Loucy (cell line): ENCODE results near the gene CLIP1.

Source experiments
- H2AFZ ChIP-seq: fragments of 200-600 bp; sonication (generic); 2 replicates; pipeline ENCODE4 v1.6.0; 2016; ENCODE audit warnings: antibody characterized with exemption, mild to moderate bottlenecking, low read length, moderate library complexity
- H3F3A ChIP-seq: fragments of 200-600 bp; 2 replicates; pipeline ENCODE4 v1.6.0; 2016; ENCODE audit warnings: antibody characterized with exemption, low read depth, mild to moderate bottlenecking
- H3K27me3 ChIP-seq: fragments of 200-600 bp; sonication (generic); 2 replicates; pipeline ENCODE4 v1.6.1; 2014; ENCODE audit warnings: low read length, mild to moderate bottlenecking; ENCODE audit not compliant: insufficient read depth, poor library complexity, severe bottlenecking
- H3K36me3 ChIP-seq: fragments of 200-600 bp; sonication (generic); 2 replicates; pipeline ENCODE4 v1.6.1; 2016; ENCODE audit warnings: low read length; ENCODE audit not compliant: insufficient read depth
- H3K4me1 ChIP-seq: fragments of 200-600 bp; sonication (generic); 2 replicates; pipeline ENCODE4 v1.5.1; 2014; ENCODE audit warnings: low read length, mild to moderate bottlenecking; ENCODE audit not compliant: insufficient read depth, poor library complexity, severe bottlenecking
- H3K4me2 ChIP-seq: fragments of 200-600 bp; sonication (generic); 2 replicates; pipeline ENCODE4 v1.6.0; 2014; ENCODE audit warnings: antibody characterized with exemption, low read length, low read depth, mild to moderate bottlenecking; ENCODE audit not compliant: poor library complexity, severe bottlenecking
- H3K4me3 ChIP-seq: fragments of 200-600 bp; sonication (generic); 2 replicates; pipeline ENCODE4 v1.5.1; 2014; ENCODE audit warnings: low read length, mild to moderate bottlenecking, mixed read lengths; ENCODE audit not compliant: poor library complexity, severe bottlenecking
- H3K79me2 ChIP-seq: fragments of 200-600 bp; sonication (generic); 2 replicates; pipeline ENCODE4 v1.6.1; 2014; ENCODE audit warnings: low read length; ENCODE audit not compliant: insufficient read depth
- H3K9ac ChIP-seq: fragments of 200-600 bp; sonication (generic); 2 replicates; pipeline ENCODE4 v1.6.0; 2014; ENCODE audit warnings: mild to moderate bottlenecking, low read depth, low read length, moderate library complexity; ENCODE audit not compliant: poor library complexity, severe bottlenecking
- H3K9me2 ChIP-seq: fragments of 200-600 bp; sonication (generic); replicated peaks from 2 replicates; pipeline ENCODE4 v1.6.1; 2016; ENCODE audit warnings: low read depth, low read length, mixed read lengths
- H3K9me3 ChIP-seq: fragments of 200-600 bp; sonication (generic); 2 replicates; pipeline ENCODE4 v1.6.1; 2014; ENCODE audit warnings: mild to moderate bottlenecking, antibody characterized with exemption, low read length, low read depth; ENCODE audit not compliant: insufficient read depth
- H4K20me1 ChIP-seq: fragments of 200-600 bp; sonication (generic); 2 replicates; pipeline ENCODE4 v1.6.0; 2014; ENCODE audit warnings: antibody characterized with exemption, low read length, mild to moderate bottlenecking; ENCODE audit not compliant: insufficient read depth, poor library complexity, severe bottlenecking
- EZH2phosphoT487 ChIP-seq: fragments of 200-600 bp; IDR thresholded peaks from 2 replicates; pipeline ENCODE4 v1.6.1; 2018; ENCODE audit warnings: antibody characterized with exemption, mild to moderate bottlenecking, moderate library complexity, borderline replicate concordance
- TF ChIP-seq, protein P1 (sequence below): fragments of 200-600 bp; sonication (generic); conservative IDR thresholded peaks from 2 replicates; pipeline ENCODE4 v1.5.1; 2014; ENCODE audit warnings: mild to moderate bottlenecking, antibody characterized with exemption, low read length

CLIP1 gene

DNA sequence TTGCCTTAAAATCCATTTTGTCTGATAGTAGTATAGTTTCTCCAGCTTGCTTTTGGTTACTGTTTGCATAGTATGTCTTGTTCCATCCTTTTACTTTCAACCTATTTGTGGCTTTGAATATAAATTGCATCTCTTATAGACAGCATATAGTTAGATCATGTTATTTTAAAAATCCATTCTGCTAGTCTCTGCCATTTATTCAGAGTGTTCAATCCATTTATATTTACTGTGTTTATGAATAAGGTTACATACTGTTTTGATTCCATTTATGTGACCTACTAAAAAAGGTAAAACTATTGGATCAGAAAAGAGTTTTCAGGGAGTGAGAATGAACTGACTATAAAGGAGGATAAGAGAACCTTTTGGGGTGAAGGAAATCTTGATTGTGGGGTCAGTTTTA lies 126.6 kb downstream of the CLIP1 start:
- H3K9me2 ChIP-seq = no peaks in the 10 kb centered on the region
- no peak overlapping the region for H3K4me2 ChIP-seq
- H4K20me1 ChIP-seq = no peaks in the 10 kb centered on the region
- H3F3A ChIP-seq = no peaks in the 10 kb centered on the region
- TF ChIP-seq, protein P1, sequence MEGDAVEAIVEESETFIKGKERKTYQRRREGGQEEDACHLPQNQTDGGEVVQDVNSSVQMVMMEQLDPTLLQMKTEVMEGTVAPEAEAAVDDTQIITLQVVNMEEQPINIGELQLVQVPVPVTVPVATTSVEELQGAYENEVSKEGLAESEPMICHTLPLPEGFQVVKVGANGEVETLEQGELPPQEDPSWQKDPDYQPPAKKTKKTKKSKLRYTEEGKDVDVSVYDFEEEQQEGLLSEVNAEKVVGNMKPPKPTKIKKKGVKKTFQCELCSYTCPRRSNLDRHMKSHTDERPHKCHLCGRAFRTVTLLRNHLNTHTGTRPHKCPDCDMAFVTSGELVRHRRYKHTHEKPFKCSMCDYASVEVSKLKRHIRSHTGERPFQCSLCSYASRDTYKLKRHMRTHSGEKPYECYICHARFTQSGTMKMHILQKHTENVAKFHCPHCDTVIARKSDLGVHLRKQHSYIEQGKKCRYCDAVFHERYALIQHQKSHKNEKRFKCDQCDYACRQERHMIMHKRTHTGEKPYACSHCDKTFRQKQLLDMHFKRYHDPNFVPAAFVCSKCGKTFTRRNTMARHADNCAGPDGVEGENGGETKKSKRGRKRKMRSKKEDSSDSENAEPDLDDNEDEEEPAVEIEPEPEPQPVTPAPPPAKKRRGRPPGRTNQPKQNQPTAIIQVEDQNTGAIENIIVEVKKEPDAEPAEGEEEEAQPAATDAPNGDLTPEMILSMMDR = no peak
- no peak for TF ChIP-seq EZH2phosphoT487
- H3K4me1 ChIP-seq = no peaks in the 10 kb centered on the region
- no peak overlapping the region for H3K4me3 ChIP-seq
- no peaks in the 10 kb centered on the region for H3K27me3 ChIP-seq
- no peaks in the 10 kb centered on the region for H3K9me3 ChIP-seq
- H3K79me2 ChIP-seq = no peaks in the 10 kb centered on the region
- H3K36me3 ChIP-seq = no peaks in the 10 kb centered on the region
- H2AFZ ChIP-seq = no peak overlapping the region
- no peak overlapping the region for H3K9ac ChIP-seq

GRCh38 chr12:122293081-122293480 lies 129.4 kb downstream of the CLIP1 start:
- Histone ChIP-seq H3K4me3 (no peak overlapping the region), H3K36me3 (no peaks in the 10 kb centered on the region), H3K9me2 (no peaks in the 10 kb centered on the region), H3F3A (no peaks in the 10 kb centered on the region), H3K79me2 (no peaks in the 10 kb centered on the region), H3K9me3 (no peaks in the 10 kb centered on the region), H3K4me2 (no peak overlapping the region), H2AFZ (no peak overlapping the region), H3K4me1 (no peaks in the 10 kb centered on the region), H4K20me1 (no peaks in the 10 kb centered on the region), H3K9ac (no peak overlapping the region), H3K27me3 (no peaks in the 10 kb centered on the region)
- TF ChIP-seq, protein P1 = no peak
- no peak for TF ChIP-seq EZH2phosphoT487

- TF ChIP-seq EZH2phosphoT487 = no peak
- TF ChIP-seq, protein P1 = no peak
- no peaks in the 10 kb centered on the region for H3K27me3 ChIP-seq
- H3K4me3 ChIP-seq = no peak overlapping the region
- H4K20me1 ChIP-seq = no peaks in the 10 kb centered on the region
- no peak overlapping the region for H3K4me2 ChIP-seq
- H2AFZ ChIP-seq = no peak overlapping the region
- H3K36me3 ChIP-seq = no peaks in the 10 kb centered on the region; the same call in 1 of the 2 replicates
- no peaks in the 10 kb centered on the region for H3K9me2 ChIP-seq
- no peaks in the 10 kb centered on the region for H3F3A ChIP-seq
- no peaks in the 10 kb centered on the region for H3K79me2 ChIP-seq
- no peak overlapping the region for H3K9ac ChIP-seq
- H3K9me3 ChIP-seq = no peaks in the 10 kb centered on the region
- no peaks in the 10 kb centered on the region for H3K4me1 ChIP-seq
These were observed 131.0 kb downstream of the CLIP1 start for GRCh38 chr12:122291431-122291830.
